HCT116 (cell line): Measurements from ENCODE around the gene AIDA.

Experiments used
- CTCF ChIP-seq, 3 experiments: fragments of 200-600 bp in 1 of 3; sonication (generic) in 1 of 3; IDR thresholded peaks in 2 of 3; conservative IDR thresholded peaks in 1 of 3; 2 replicates each; pipeline ENCODE4 v1.5.1; 2012 to 2017; ENCODE audit warnings: low read depth in 2 of 3, low read length in 2 of 3, antibody characterized with exemption in 1 of 3, borderline replicate concordance in 1 of 3, control low read depth in 1 of 3, mild to moderate bottlenecking in 1 of 3, mixed read lengths in 1 of 3, mixed run types in 1 of 3, moderate library complexity in 1 of 3; ENCODE audit not compliant: insufficient read depth in 1 of 3
- EZH2 ChIP-seq: fragments of 200-600 bp; sonication (generic); IDR thresholded peaks from 2 replicates; pipeline ENCODE4 v1.6.1; 2017; ENCODE audit warnings: antibody characterized with exemption, mixed run types
- EZH2phosphoT487 ChIP-seq: fragments of 200-600 bp; IDR thresholded peaks from 2 replicates; pipeline ENCODE4 v1.6.1; 2018; ENCODE audit warnings: antibody characterized with exemption, borderline replicate concordance
- JUND ChIP-seq: IDR thresholded peaks from 2 replicates; pipeline ENCODE4 v1.6.1; 2012
- MAX ChIP-seq: IDR thresholded peaks from 2 replicates; pipeline ENCODE4 v1.6.1; 2012
- POLR2A ChIP-seq: IDR thresholded peaks from 2 replicates; pipeline ENCODE4 v1.7.0; 2011; ENCODE audit warnings: borderline replicate concordance; ENCODE audit not compliant: insufficient read depth, insufficient read length; ENCODE audit errors: extremely low read depth
- POLR2AphosphoS5 ChIP-seq: IDR thresholded peaks from 2 replicates; pipeline ENCODE4 v1.6.1; 2011; ENCODE audit warnings: mild to moderate bottlenecking, low read depth, low read length, moderate library complexity
- REST ChIP-seq: IDR thresholded peaks from 2 replicates; pipeline ENCODE4 v1.6.1; 2012; ENCODE audit warnings: low read depth
- SRF ChIP-seq: IDR thresholded peaks from 2 replicates; pipeline ENCODE4 v1.6.1; 2012; ENCODE audit warnings: low read depth
- ZBTB33 ChIP-seq: IDR thresholded peaks from 2 replicates; pipeline ENCODE4 v1.6.1; 2011; ENCODE audit warnings: mild to moderate bottlenecking, low read length, moderate library complexity; ENCODE audit not compliant: insufficient replicate concordance; ENCODE audit errors: extremely low read depth
- ZFX ChIP-seq: fragments of 450-650 bp; IDR thresholded peaks from 2 replicates; pipeline ENCODE4 v1.6.1; 2017

- TF ChIP-seq ZBTB33 (no peak), REST (no peak), CTCF (IDR thresholded peaks at IDR 0.05 in 2 of 3, conservative IDR thresholded peaks at IDR 0.05 in 1 of 3; ENCODE audit: borderline replicate concordance in 1 of 3, insufficient read depth in 1 of 3, low read depth in 2 of 3, low read length in 2 of 3) (no peak), POLR2A (no peak), POLR2AphosphoS5 (no peak), ZFX (no peak), MAX (no peak), EZH2 (no peak), EZH2phosphoT487 (no peak), SRF (no peak), JUND (no peak)
Observed at GRCh38 chr1:222653178-222653827, 59.0 kb downstream of the AIDA start.
